GM19193 (cell line): ENCODE measurements around the gene PGAM2.
A peak's percentile ranks its signal among the peaks of the same experiment; 100 is the strongest.

Experiments used
- POLR2A ChIP-seq: IDR thresholded peaks from 4 replicates; pipeline ENCODE4 v1.6.1; 2011; ENCODE audit not compliant: insufficient read depth, insufficient read length; ENCODE audit errors: extremely low read depth

PGAM2 gene

GRCh38 chr7:44057849-44058758 is 7.3 kb downstream of the PGAM2 start:
- no peak for TF ChIP-seq POLR2A

- no peak for TF ChIP-seq POLR2A
Observed at GRCh38 chr7:44057181-44057848, 8.1 kb downstream of the PGAM2 start.

GRCh38 chr7:44056681-44057080 is 8.7 kb downstream of the PGAM2 start:
- no peak for TF ChIP-seq POLR2A

GRCh38 chr7:44052771-44053365 is 12.5 kb downstream of the PGAM2 start:
- no peak for TF ChIP-seq POLR2A

- TF ChIP-seq POLR2A: no peak
Observed at GRCh38 chr7:44051611-44052220, 13.7 kb downstream of the PGAM2 start.

- TF ChIP-seq POLR2A: no peak
Observed at GRCh38 chr7:44050915-44051560, 14.3 kb downstream of the PGAM2 start.

GRCh38 chr7:44050121-44050914 is 15.0 kb downstream of the PGAM2 start:
- no peak for TF ChIP-seq POLR2A

GRCh38 chr7:44048031-44048795 is 17.2 kb downstream of the PGAM2 start:
- no peak for TF ChIP-seq POLR2A

GRCh38 chr7:44046321-44047061 is 18.9 kb downstream of the PGAM2 start:
- peak; percentile 26 for TF ChIP-seq POLR2A

GRCh38 chr7:44045226-44046014 is 19.9 kb downstream of the PGAM2 start:
- no peak for TF ChIP-seq POLR2A

- TF ChIP-seq POLR2A: peak; percentile 97
Observed at GRCh38 chr7:44044315-44045225, 20.8 kb downstream of the PGAM2 start, which contains the start of gene DBNL. TSS of gene DBNL (plus strand) at chr7:44044702. CDS start at chr7:44044738, 36 bp downstream.
